Right lobe of liver (tissue), 4 donors: ENCODE measurements around the gene ERN1.

Experiments
- CTCF ChIP-seq, 4 donors: fragments of 200-600 bp in 3 of 4; fragments of 450-650 bp in 1 of 4; IDR thresholded peaks; one replicate each; pipeline versions ENCODE4 v1.5.1 to v1.8.0; 2016 to 2022; ENCODE audit warnings: antibody characterized with exemption in 4 of 4, mild to moderate bottlenecking in 2 of 4
- POLR2A ChIP-seq: fragments of 450-650 bp; IDR thresholded peaks from one replicate; pipeline ENCODE4 v1.6.1; 2017; ENCODE audit warnings: antibody characterized with exemption, mild to moderate bottlenecking
- donor health status: DM: no; HTN: no; CAD: no.
- donor health status: DM: no; HTN: no; CAD: no.
- donor health status: DM: no; HTN: yes; CAD: no.

- no peak for TF ChIP-seq CTCF (IDR thresholded peaks at IDR 0.05)
- no peak for TF ChIP-seq POLR2A
These were observed 121.1 kb downstream of the ERN1 start for GRCh38 chr17:64008830-64009229.
